Smooth muscle cell (in vitro differentiated cells): Measurements from ENCODE around the gene TNS1. TPM values are rescaled to one million over a fixed set of nuclear protein-coding genes. Genes with fewer than 3 reads are reported as not detected.

Source experiments
- DNase-seq: peaks from one replicate; lab custom pipeline; 2025; ENCODE audit not compliant: unreplicated experiment; lab: John Stamatoyannopoulos, UW
- H2AFZ ChIP-seq: fragments of 200-600 bp; sonication (generic); 2 replicates; pipeline ENCODE4 v1.6.0; 2016; ENCODE audit warnings: antibody characterized with exemption, low read depth, mild to moderate bottlenecking
- H3F3A ChIP-seq: fragments of 200-600 bp; sonication (generic); 2 replicates; pipeline ENCODE4 v1.6.0; 2017; ENCODE audit warnings: antibody characterized with exemption, low read depth
- H3K27ac ChIP-seq: fragments of 200-600 bp; sonication (generic); 2 replicates; pipeline ENCODE4 v1.5.1; 2016; ENCODE audit warnings: low read depth, mild to moderate bottlenecking
- H3K27me3 ChIP-seq: fragments of 200-600 bp; sonication (generic); 2 replicates; pipeline ENCODE4 v1.6.1; 2016; ENCODE audit warnings: low read depth, mild to moderate bottlenecking
- H3K36me3 ChIP-seq: fragments of 200-600 bp; sonication (generic); 2 replicates; pipeline ENCODE4 v1.5.1; 2016; ENCODE audit warnings: low read depth
- H3K4me1 ChIP-seq: fragments of 200-600 bp; sonication (generic); 2 replicates; pipeline ENCODE4 v1.5.1; 2016; ENCODE audit warnings: low read depth
- H3K4me2 ChIP-seq: fragments of 200-600 bp; sonication (generic); 2 replicates; pipeline ENCODE4 v1.6.0; 2016; ENCODE audit warnings: mild to moderate bottlenecking
- H3K4me3 ChIP-seq: fragments of 200-600 bp; sonication (generic); 2 replicates; pipeline ENCODE4 v1.5.1; 2016; ENCODE audit warnings: mild to moderate bottlenecking
- H3K79me2 ChIP-seq: fragments of 200-600 bp; sonication (generic); 2 replicates; pipeline ENCODE4 v1.6.0; 2016; ENCODE audit warnings: low read depth, mild to moderate bottlenecking
- H3K9ac ChIP-seq: fragments of 200-600 bp; sonication (generic); 2 replicates; pipeline ENCODE4 v1.6.0; 2016; ENCODE audit warnings: low read depth
- H3K9me3 ChIP-seq: fragments of 200-600 bp; sonication (generic); replicated peaks from 2 replicates; pipeline ENCODE4 v1.5.1; 2016; ENCODE audit warnings: low read depth
- H4K20me1 ChIP-seq: fragments of 200-600 bp; sonication (generic); 2 replicates; pipeline ENCODE4 v1.6.0; 2016; ENCODE audit warnings: low read depth
- WGBS: methylation state at CpG from one replicate; pipeline ENCODE4 v1.1.7; 2016; ENCODE audit warnings: low lambda C conversion rate; 5-methylcytosine and 5-hydroxymethylcytosine counted together
- polyA plus RNA-seq: library from polyadenylated mRNA; unstranded; fragments of >200 nt; fragmentation: Nextera tagmentation; extraction: Ambion mirVana; gene quantifications from 2 replicates; pipeline ENCODE4 v1.2.1, GENCODE V29; 2016
- total RNA-seq: library from RNA; depleted of rRNA; stranded (reverse); fragments of >200 nt; gene quantifications from 2 replicates; pipeline ENCODE4 v1.2.3, GENCODE V29; 2014
- TF ChIP-seq, protein P1 (sequence below): fragments of 200-600 bp; sonication (generic); IDR thresholded peaks from 2 replicates; pipeline ENCODE4 v1.5.1; 2017; ENCODE audit warnings: borderline replicate concordance, mild to moderate bottlenecking, antibody characterized with exemption; ENCODE audit not compliant: insufficient read depth, poor library complexity, severe bottlenecking

The TNS1 gene
- total and polyA plus RNA-seq, 2 experiments from 2014 or later = 52.3 to 61.5 TPM

DNA sequence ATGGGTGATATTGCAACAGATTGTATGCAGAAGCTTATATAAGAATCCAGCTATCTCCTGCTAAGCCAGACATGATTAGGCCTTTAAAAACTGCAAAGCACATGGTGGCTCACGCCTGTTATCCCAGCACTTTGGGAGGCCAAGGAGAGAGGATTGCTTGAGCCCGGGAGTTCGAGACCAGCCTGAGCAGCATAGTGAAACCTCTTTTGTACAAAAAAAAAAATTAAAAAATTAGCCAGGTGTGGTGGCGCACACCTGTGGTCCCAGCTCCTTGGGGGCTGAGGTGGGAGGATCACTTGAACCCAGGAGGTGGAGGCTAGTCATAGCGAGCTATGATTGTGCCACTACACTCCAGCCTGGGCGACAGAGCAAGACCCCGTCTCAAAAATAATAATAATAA, 204.6 kb downstream of the TNS1 start:
- no peaks in the 10 kb centered on the region for H3K79me2 ChIP-seq
- H3K36me3 ChIP-seq = no peaks in the 10 kb centered on the region
- H3F3A ChIP-seq = peaks cover 41% of the 10 kb centered on the region
- no peaks in the 10 kb centered on the region for H3K9me3 ChIP-seq
- H4K20me1 ChIP-seq = peaks cover 48% of the 10 kb centered on the region
- no peak for DNase-seq
- H3K9ac ChIP-seq = no peak overlapping the region
- H2AFZ ChIP-seq = no peak overlapping the region
- H3K27ac ChIP-seq = no peak overlapping the region
- 91% methylated on average over 7 of the region's 7 CpGs for WGBS
- H3K4me3 ChIP-seq = no peak overlapping the region
- H3K27me3 ChIP-seq = no peaks in the 10 kb centered on the region
- TF ChIP-seq, protein P1, sequence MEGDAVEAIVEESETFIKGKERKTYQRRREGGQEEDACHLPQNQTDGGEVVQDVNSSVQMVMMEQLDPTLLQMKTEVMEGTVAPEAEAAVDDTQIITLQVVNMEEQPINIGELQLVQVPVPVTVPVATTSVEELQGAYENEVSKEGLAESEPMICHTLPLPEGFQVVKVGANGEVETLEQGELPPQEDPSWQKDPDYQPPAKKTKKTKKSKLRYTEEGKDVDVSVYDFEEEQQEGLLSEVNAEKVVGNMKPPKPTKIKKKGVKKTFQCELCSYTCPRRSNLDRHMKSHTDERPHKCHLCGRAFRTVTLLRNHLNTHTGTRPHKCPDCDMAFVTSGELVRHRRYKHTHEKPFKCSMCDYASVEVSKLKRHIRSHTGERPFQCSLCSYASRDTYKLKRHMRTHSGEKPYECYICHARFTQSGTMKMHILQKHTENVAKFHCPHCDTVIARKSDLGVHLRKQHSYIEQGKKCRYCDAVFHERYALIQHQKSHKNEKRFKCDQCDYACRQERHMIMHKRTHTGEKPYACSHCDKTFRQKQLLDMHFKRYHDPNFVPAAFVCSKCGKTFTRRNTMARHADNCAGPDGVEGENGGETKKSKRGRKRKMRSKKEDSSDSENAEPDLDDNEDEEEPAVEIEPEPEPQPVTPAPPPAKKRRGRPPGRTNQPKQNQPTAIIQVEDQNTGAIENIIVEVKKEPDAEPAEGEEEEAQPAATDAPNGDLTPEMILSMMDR = no peak
- H3K4me2 ChIP-seq = no peak overlapping the region
- no peaks in the 10 kb centered on the region for H3K4me1 ChIP-seq

DNA sequence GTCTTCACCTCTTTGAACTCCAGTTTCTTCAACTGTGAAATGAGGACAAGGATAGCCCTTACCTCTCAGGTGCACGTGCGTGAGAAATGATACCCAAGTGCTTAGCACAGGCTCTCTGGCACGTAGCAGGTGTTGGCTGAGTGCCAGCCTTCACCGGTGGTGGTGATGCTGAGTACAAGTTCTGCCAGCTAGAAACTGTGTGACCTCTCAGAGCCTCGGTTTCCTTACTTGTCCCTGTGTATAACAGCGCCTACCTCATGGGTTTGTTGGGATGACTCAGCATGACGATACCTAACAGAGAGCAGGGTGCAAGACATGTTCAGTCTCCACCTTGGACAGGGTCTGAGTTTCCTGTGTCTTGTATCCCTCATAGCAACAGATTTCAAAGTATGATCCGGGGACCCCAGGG, 205.1 kb downstream of the TNS1 start:
- H4K20me1 ChIP-seq = peaks cover 44% of the 10 kb centered on the region

DNA sequence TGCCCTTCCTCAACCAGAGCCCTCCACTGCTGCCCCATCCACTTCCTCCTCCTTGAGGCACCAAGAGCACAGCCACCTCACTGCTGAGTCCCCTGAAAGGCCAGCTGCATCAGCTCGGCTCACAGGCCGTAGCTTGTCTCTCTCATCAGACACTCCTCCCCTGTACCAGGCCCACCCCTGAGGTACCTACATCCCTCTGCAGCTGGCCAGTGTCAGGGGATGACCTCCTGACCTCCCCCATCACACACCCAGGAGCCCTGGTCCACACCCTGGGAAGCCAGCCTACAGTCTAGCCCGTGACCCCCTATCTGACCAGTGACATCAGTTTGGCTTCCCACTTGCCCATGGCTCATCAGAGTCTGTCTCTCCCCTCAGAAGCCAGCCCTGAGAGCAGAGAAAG, 205.6 kb downstream of the TNS1 start:
- no peak overlapping the region for H2AFZ ChIP-seq
- H3K27me3 ChIP-seq = no peaks in the 10 kb centered on the region
- no peak overlapping the region for H3K27ac ChIP-seq
- no peaks in the 10 kb centered on the region for H3K4me1 ChIP-seq
- H3K9me3 ChIP-seq = no peaks in the 10 kb centered on the region
- H3F3A ChIP-seq = peaks cover 39% of the 10 kb centered on the region
- H3K36me3 ChIP-seq = no peaks in the 10 kb centered on the region
- TF ChIP-seq, protein P1 = no peak
- no peak for DNase-seq
- no peaks in the 10 kb centered on the region for H3K79me2 ChIP-seq
- WGBS = 80% methylated on average over 3 of the region's 3 CpGs
- H3K4me3 ChIP-seq = no peak overlapping the region
- no peak overlapping the region for H3K4me2 ChIP-seq
- H4K20me1 ChIP-seq = peaks cover 39% of the 10 kb centered on the region
- no peak overlapping the region for H3K9ac ChIP-seq

More for the DNA sequence above, 205.1 kb downstream of the TNS1 start:
- TF ChIP-seq, protein P1 = no peak
- Histone ChIP-seq H2AFZ (no peak overlapping the region), H3K9me3 (no peaks in the 10 kb centered on the region), H3K4me1 (no peaks in the 10 kb centered on the region), H3K79me2 (no peaks in the 10 kb centered on the region), H3K27me3 (no peaks in the 10 kb centered on the region), H3K4me3 (no peak overlapping the region), H3K36me3 (no peaks in the 10 kb centered on the region), H3K9ac (no peak overlapping the region), H3F3A (peaks cover 41% of the 10 kb centered on the region), H3K4me2 (no peak overlapping the region), H3K27ac (no peak overlapping the region)
- 89% methylated on average over 8 of the region's 8 CpGs for WGBS
- DNase-seq = no peak

DNA sequence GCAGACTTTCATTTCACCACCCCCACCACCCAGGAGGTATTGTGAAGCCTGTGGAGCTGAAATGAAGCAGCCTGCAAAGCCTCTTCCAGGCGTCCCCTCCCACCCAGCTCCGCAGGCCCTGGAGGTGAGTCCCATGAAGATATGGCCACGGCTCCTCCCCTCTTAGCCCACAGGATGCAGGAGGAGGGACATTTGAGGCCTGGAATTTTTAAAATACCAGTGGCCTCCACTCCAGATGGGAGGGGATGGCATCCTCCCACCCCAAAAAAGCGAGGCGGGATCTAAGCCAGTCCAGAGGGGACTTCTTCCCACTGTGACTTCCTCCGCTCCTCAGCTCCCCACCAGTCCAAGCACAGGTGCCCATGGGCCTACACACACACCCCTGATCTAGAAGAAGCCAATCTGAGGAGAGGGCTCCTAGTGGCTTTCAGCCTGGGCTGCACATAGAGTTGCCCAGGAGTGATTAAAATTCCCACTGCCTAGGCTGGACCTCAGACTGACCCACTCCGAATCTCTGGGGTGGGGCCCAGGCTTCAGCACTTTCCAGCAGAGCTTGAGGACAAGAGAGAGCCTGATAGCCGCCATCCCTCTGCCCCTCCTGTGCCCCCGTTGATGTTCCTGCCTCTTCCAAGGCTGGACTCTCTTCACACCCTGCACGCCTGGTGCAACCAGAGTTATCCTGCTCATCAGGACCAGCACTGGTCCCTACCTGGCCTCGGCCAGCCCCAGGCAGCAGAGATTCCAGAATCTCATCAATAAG, 206.9 kb downstream of the TNS1 start:
- Histone ChIP-seq H3K9me3 (no peaks in the 10 kb centered on the region), H3K9ac (no peak overlapping the region), H3K36me3 (no peaks in the 10 kb centered on the region), H3K4me2 (no peak overlapping the region), H3K79me2 (no peaks in the 10 kb centered on the region), H2AFZ (no peak overlapping the region), H4K20me1 (peaks cover 29% of the 10 kb centered on the region), H3K4me3 (no peak overlapping the region), H3F3A (peaks cover 35% of the 10 kb centered on the region), H3K4me1 (no peaks in the 10 kb centered on the region), H3K27me3 (no peaks in the 10 kb centered on the region), H3K27ac (no peak overlapping the region)
- DNase-seq = no peak
- 68% methylated on average over 11 of the region's 11 CpGs for WGBS
- TF ChIP-seq, protein P1 = no peak
